Right lung (tissue), 5 donors: ENCODE results near the gene RAPSN. TPM values are rescaled to one million over a fixed set of nuclear protein-coding genes. Genes with fewer than 3 reads are reported as not detected.

Experiments used
- DNase-seq, 2 donors: peaks; one replicate each; pipeline ENCODE4 v3.0.0-alpha.2; 2013
- polyA plus RNA-seq, 5 donors: library from polyadenylated mRNA; unstranded; fragments of 120-200 nt; gene quantifications; one replicate each; pipeline versions ENCODE4 v1.2.1 to v1.2.3, GENCODE V29; 2013; ENCODE audit warnings: inconsistent platforms in 1 of 5, low replicate concordance in 1 of 5; ENCODE audit not compliant: insufficient read length in 5 of 5, insufficient read depth in 1 of 5

Gene RAPSN
- polyA plus RNA-seq, 5 donors: 0.29 to 5.1 (median 0.37) TPM

GRCh38 chr11:47435687-47436086 is 13.2 kb downstream of the RAPSN start:
- no peak for DNase-seq

DNA sequence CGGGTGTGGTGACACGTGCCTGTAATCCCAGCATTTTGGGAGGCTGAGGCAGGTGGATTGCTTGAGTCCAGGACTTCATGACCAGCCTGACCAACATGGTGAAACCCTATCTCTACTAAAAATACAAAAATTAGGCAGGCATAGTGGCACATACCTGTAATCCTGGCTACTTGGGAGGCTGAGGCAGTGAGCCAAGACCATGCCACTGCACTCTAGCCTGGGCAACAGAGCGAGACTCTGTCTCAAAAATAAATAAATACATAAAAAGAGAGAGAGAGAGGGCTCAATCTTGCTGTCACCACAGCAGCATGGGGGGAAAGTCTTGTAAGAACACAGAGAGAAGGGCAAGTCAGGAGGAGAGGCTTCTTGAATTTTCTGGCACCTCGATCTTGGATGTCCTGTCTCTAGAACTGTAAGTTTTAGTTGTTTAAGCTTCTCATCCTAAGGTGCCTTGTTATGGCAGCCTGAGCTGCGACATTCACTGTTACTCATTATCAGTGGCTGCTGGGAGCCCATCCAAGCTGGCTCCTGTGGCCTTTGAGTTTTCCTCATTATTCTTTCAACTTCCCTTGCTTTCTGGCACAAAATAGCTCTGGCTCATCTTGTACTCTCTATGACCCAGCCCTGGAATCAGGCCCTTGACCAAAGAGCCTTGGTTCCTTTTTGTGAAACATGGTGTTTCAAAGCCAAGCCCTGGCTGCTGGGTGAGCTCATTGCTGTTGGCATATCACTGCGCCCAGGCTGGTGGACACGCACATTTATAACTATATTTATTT is 14.7 kb downstream of the RAPSN start:
- no peak for DNase-seq

GRCh38 chr11:47433157-47433556 is 15.8 kb downstream of the RAPSN start:
- DNase-seq: no peak

DNA sequence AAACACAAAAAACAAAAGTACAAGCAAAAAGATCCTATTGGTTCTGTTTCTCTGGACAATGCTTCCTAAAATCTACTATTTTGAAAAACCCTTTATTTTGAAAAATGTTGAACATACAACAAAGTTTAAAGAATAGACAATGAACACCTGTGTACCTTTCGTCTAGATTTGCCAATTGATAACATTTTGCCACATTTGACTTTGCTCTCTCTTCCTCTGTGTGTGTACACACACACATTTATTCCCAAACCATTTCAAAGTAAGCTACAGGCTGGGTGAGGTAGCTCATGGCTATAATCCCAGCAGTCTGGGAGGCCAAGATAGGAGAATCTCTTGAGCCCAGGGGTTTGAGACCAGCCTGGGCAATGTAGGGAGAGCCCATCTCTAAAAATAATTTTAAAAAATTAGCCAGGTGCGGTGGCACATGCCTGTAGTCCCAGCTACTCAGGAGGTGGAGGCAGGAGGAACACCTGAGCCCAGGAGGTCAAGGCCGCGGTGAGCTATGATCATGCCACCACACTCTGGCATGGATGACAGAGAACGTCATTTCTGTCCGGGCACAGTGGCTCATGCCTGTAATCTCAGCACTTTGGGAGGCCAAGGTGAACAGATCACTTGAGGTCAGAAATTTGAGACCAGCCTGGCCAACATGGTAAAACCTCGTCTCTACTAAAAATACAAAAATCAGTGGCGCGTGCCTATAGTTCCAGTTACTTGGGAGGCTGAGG is 17.4 kb downstream of the RAPSN start:
- no peak for DNase-seq

DNA sequence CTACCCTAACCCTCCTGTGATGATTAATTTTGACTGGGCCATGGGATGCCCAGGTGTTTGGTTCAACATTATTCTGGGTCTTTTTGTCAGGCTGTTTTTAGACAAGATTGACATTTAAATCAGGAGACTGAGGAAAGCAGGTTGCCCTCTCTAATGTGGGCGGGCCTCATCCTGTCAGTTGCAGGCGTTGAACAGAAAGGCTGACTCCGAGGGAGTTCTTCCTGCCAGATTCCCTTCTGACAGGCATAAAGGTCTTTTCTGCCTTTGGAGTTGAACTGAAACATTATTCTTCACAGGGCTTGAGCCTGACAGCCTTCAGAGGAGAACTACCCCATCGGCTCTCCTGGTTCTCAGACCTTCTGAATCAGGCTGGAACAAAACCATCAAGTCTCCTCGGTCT is 18.4 kb downstream of the RAPSN start:
- DNase-seq: no peak

GRCh38 chr11:47426062-47426956 is 22.6 kb downstream of the RAPSN start, which contains the start of gene PSMC3:
TSS of gene PSMC3 (minus strand) at chr11:47426439. CDS start at chr11:47426279, 160 bp downstream.
- peak; percentile 97 for DNase-seq

GRCh38 chr11:47425611-47426010 is 23.3 kb downstream of the RAPSN start:
- no peak for DNase-seq

- DNase-seq: no peak
Measured at GRCh38 chr11:47418454-47419259, 30.3 kb downstream of the RAPSN start.

- DNase-seq: no peak
Measured at GRCh38 chr11:47417712-47418111, 31.2 kb downstream of the RAPSN start.

- peak; percentile 78 to 79 for DNase-seq
Measured at GRCh38 chr11:47415949-47416472, 32.9 kb downstream of the RAPSN start.

DNA sequence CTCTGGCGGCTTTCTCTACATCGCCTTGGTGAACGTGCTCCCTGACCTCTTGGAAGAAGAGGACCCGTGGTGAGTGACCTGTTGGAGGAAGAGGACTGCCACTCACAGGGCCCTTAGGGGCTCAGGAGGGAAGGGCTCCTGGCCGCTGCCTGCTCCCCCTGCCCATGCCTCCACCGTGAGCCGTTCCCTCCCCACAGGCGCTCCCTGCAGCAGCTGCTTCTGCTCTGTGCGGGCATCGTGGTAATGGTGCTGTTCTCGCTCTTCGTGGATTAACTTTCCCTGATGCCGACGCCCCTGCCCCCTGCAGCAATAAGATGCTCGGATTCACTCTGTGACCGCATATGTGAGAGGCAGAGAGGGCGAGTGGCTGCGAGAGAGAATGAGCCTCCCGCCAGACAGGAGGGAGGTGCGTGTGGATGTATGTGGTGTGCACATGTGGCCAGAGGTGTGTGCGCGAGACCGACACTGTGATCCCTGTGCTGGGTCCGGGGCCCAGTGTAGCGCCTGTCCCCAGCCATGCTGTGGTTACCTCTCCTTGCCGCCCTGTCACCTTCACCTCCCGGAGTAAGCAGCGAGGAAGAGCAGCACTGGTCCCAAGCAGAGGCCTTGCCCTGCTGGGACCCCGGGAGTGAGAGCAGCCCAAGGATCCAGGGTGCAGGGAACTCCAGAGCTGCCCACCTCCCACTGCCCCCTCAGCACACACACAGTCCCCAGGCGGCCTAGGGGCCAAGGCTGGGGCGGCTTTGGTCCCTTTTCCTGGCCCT is 33.7 kb downstream of the RAPSN start:
- no peak for DNase-seq

- no peak for DNase-seq
Measured at GRCh38 chr11:47414685-47415070, 34.3 kb downstream of the RAPSN start.

DNA sequence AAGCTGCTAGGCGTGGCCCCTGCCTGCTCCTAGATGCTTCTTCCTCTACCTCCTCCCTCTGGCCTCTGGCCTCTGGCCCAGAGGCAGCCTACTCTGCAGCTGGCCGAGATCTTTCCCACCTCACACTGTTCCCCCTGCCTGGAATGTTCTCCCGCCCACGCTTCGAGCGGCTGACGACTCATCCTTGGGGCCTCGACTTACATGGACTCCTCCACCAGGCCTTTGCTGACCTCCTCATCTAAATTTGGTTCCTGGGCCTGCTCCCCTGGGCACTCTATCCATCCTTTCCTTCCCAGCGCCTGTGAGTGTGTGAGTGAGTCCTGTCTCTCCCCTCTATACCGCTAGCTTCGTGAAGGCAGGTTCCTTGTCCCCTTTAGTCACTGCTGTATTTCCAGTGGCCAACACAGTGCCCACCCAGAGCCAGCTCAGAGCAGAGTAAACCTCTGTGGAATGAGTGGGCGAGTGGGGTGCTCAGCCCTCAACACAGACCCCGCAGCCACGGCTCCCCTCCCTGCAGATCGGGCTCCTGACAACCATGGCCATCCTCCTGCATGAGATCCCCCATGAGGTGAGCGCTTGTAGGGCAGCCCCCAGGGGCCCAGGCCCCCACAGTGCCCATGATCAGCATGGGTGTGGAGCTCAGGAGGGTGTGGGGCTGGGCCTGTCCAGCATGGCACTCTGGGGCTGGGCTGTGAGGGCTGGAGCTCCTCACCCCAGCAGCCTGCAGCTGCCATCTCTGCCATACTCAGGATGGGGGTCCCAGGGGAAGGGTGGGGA is 34.8 kb downstream of the RAPSN start:
- no peak for DNase-seq

DNA sequence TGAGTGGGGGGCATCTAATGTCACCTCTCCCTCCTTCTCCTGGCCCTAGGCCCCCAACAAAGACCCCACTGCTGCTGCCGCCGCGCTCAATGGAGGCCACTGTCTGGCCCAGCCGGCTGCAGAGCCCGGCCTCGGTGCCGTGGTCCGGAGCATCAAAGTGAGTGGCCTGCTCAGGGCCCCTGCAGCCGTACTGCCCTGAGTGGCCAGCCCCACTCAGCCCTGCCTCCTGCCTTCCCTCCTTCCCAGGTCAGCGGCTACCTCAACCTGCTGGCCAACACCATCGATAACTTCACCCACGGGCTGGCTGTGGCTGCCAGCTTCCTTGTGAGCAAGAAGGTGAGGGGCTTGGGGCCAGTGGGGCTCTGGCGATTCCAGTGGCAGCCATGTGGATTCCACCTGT is 35.6 kb downstream of the RAPSN start:
- no peak for DNase-seq

GRCh38 chr11:47411884-47412746 is 36.8 kb downstream of the RAPSN start:
- no peak for DNase-seq

DNA sequence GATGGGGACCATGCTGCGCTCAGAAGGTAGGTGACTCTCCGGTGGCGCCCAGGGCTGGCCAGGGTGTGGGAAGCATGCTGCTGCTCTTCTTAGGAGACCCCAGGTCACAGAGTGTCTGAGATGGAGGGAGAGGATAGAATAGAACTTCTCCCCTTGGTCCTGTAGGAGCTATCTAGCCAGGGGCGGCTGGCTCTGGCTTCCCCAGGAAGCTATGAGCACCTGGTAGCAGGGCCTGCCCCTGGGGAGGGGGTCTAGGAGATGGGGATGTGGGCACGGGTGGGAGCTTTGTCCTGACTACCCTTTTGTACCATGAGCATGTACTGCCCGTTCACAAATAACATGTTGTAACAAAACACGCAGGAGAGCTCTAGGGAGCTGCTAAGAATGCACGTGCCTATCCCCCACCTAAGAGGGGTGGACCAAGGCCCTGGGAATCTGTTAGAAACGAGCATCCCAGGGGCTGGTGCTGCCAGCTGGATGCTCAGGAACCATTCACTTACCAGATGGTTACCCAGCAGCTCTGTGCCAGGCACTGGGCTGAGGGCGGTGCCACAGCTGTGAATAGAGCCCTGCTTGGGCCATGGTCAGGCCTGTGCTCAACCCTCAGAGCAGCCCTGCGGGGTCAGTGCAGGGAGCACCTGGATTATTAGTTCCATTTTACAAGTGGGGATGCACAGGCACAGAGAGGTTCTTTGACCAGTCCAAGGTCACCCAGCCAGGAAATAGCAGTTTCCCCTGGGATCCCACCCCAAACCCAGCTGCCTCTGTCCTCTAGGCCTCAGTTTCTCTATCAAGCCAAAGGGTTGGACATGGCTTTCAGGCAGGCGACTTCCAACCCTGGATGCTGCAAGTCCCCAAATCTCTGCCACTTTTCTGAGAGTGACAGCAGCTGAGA is 38.3 kb downstream of the RAPSN start:
- no peak for DNase-seq
